Measurements from ENCODE around the gene GABBR2.

Gene GABBR2

GRCh38 chr9:98551511-98552286, 157.0 kb downstream of the GABBR2 start:
- in situ Hi-C loops (cut with MboI; ENCODE audit: low sequenced_read_pairs) = no loop called here

GRCh38 chr9:98550206-98550820, 158.4 kb downstream of the GABBR2 start:
- in situ Hi-C loops (cut with MboI; ENCODE audit: low sequenced_read_pairs) = no loop called here

- in situ Hi-C loops (cut with MboI; ENCODE audit: low sequenced_read_pairs) = no loop called here
These were observed 159.3 kb downstream of the GABBR2 start for GRCh38 chr9:98549401-98549800.

- in situ Hi-C loops (cut with MboI; ENCODE audit: low sequenced_read_pairs) = no loop called here
These were observed 161.1 kb downstream of the GABBR2 start for GRCh38 chr9:98547606-98548005.

GRCh38 chr9:98545021-98545420, 163.7 kb downstream of the GABBR2 start:
- in situ Hi-C loops (cut with MboI; ENCODE audit: low sequenced_read_pairs) = no loop called here

- in situ Hi-C loops (cut with MboI; ENCODE audit: low sequenced_read_pairs) = no loop called here
These were observed 167.0 kb downstream of the GABBR2 start for GRCh38 chr9:98541684-98542230.

GRCh38 chr9:98540476-98540875, 168.3 kb downstream of the GABBR2 start:
- in situ Hi-C loops (cut with MboI; ENCODE audit: low sequenced_read_pairs) = no loop called here

GRCh38 chr9:98539954-98540353, 168.8 kb downstream of the GABBR2 start:
- in situ Hi-C loops (cut with MboI; ENCODE audit: low sequenced_read_pairs) = loop anchor here (10.0 kb wide), 1 partner anchor 235 kb away; no protein-coding TSS in a partner anchor

- in situ Hi-C loops (cut with MboI; ENCODE audit: low sequenced_read_pairs) = loop anchor here (10.0 kb wide), 1 partner anchor 236 kb away; no protein-coding TSS in a partner anchor
These were observed 170.1 kb downstream of the GABBR2 start for GRCh38 chr9:98538626-98539031.

- in situ Hi-C loops (cut with MboI; ENCODE audit: low sequenced_read_pairs) = loop anchor here (10.0 kb wide), 1 partner anchor 237 kb away; no protein-coding TSS in a partner anchor
These were observed 170.5 kb downstream of the GABBR2 start for GRCh38 chr9:98538203-98538602.

GRCh38 chr9:98536542-98537173, 172.1 kb downstream of the GABBR2 start:
- in situ Hi-C loops (cut with MboI; ENCODE audit: low sequenced_read_pairs) = loop anchor here (10.0 kb wide), 1 partner anchor 238 kb away; no protein-coding TSS in a partner anchor

GRCh38 chr9:98533866-98534265, 174.9 kb downstream of the GABBR2 start:
- in situ Hi-C loops (cut with MboI; ENCODE audit: low sequenced_read_pairs) = loop anchor here (10.0 kb wide), 1 partner anchor 241 kb away; no protein-coding TSS in a partner anchor

- in situ Hi-C loops (cut with MboI; ENCODE audit: low sequenced_read_pairs) = loop anchor here (10.0 kb wide), 1 partner anchor 242 kb away; no protein-coding TSS in a partner anchor
These were observed 175.6 kb downstream of the GABBR2 start for GRCh38 chr9:98533132-98533531.

- in situ Hi-C loops (cut with MboI; ENCODE audit: low sequenced_read_pairs) = loop anchor here (10.0 kb wide), 1 partner anchor 242 kb away; no protein-coding TSS in a partner anchor
These were observed 176.2 kb downstream of the GABBR2 start for GRCh38 chr9:98532574-98532973.

GRCh38 chr9:98532147-98532546, 176.6 kb downstream of the GABBR2 start:
- in situ Hi-C loops (cut with MboI; ENCODE audit: low sequenced_read_pairs) = loop anchor here (10.0 kb wide), 1 partner anchor 243 kb away; no protein-coding TSS in a partner anchor

GRCh38 chr9:98530806-98531386, 177.8 kb downstream of the GABBR2 start:
- in situ Hi-C loops (cut with MboI; ENCODE audit: low sequenced_read_pairs) = loop anchor here (10.0 kb wide), 1 partner anchor 244 kb away; no protein-coding TSS in a partner anchor

GRCh38 chr9:98530275-98530674, 178.5 kb downstream of the GABBR2 start:
- in situ Hi-C loops (cut with MboI; ENCODE audit: low sequenced_read_pairs) = loop anchor here (10.0 kb wide), 1 partner anchor 245 kb away; no protein-coding TSS in a partner anchor

- in situ Hi-C loops (cut with MboI; ENCODE audit: low sequenced_read_pairs) = loop anchor here (10.0 kb wide), 1 partner anchor 245 kb away; no protein-coding TSS in a partner anchor
These were observed 178.9 kb downstream of the GABBR2 start for GRCh38 chr9:98529841-98530240.

- in situ Hi-C loops (cut with MboI; ENCODE audit: low sequenced_read_pairs) = no loop called here
These were observed 185.4 kb downstream of the GABBR2 start for GRCh38 chr9:98523231-98523901.

- in situ Hi-C loops (cut with MboI; ENCODE audit: low sequenced_read_pairs) = no loop called here
These were observed 186.2 kb downstream of the GABBR2 start for GRCh38 chr9:98522487-98522886.
